ENCODE data around the gene RNF32. TPM values are rescaled to one million over a fixed set of nuclear protein-coding genes. Genes with fewer than 3 reads are reported as not detected.

The RNF32 gene
- total and polyA plus RNA-seq, 7 donors, result 0.36 to 3.7 (median 1.5) TPM

DNA sequence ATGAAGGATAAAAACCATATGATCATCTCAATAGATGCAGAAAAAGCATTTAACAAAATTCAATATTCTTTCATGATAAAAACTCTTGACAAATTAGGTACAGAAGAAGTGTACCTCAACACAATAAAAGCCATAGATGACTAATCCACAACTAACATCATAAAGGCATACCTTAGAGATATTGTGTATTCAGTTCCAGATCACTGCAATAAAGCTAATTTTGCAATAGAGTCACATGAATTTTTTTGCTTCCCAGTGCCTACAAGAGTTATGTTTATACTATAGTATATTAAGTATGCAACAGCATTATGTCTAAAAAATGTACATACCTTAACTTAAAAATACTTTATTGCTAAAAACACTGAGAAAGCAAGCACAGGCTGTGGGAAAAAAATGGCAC lies 18.9 kb upstream of the RNF32 start:
- intact Hi-C loops (cut with DNase I), result no loop called here
- TF ChIP-seq CTCF (IDR thresholded peaks at IDR 0.05) (no peak), POLR2A (IDR thresholded peaks at IDR 0.05) (no peak), EP300 (IDR thresholded peaks at IDR 0.05) (no peak), POLR2AphosphoS5 (IDR thresholded peaks at IDR 0.05) (no peak)
- Histone ChIP-seq H3K4me3 (no peak overlapping the region), H3K36me3 (no peaks in the 10 kb centered on the region), H3K4me1 (peaks cover 0 to 3% (median 2%) of the 10 kb centered on the region in 4 donors), H3K27ac (no peak overlapping the region), H3K9me3 (peaks cover 0 to 4% (median 0%) of the 10 kb centered on the region in 4 donors), H3K27me3 (peaks cover 0 to 37% (median 17%) of the 10 kb centered on the region in 3 donors)
- DNase-seq, result no peak

- intact Hi-C loops (cut with DNase I), result no loop called here
- Histone ChIP-seq H3K27me3 (no peaks in the 10 kb centered on the region), H3K27ac (no peak overlapping the region), H3K36me3 (no peaks in the 10 kb centered on the region), H3K4me1 (no peaks in the 10 kb centered on the region), H3K4me3 (no peak overlapping the region), H3K9me3 (peaks cover 0 to 8% (median 6%) of the 10 kb centered on the region in 4 donors)
- TF ChIP-seq POLR2A (IDR thresholded peaks at IDR 0.05) (no peak), EP300 (IDR thresholded peaks at IDR 0.05) (no peak), POLR2AphosphoS5 (IDR thresholded peaks at IDR 0.05) (no peak), CTCF (IDR thresholded peaks at IDR 0.05) (no peak)
- DNase-seq, result no peak
- 20 to 82% methylated on average over 2 of the region's 2 CpGs for WGBS, 2 donors
These were observed 15.0 kb upstream of the RNF32 start for GRCh38 chr7:156625580-156625979.

DNA sequence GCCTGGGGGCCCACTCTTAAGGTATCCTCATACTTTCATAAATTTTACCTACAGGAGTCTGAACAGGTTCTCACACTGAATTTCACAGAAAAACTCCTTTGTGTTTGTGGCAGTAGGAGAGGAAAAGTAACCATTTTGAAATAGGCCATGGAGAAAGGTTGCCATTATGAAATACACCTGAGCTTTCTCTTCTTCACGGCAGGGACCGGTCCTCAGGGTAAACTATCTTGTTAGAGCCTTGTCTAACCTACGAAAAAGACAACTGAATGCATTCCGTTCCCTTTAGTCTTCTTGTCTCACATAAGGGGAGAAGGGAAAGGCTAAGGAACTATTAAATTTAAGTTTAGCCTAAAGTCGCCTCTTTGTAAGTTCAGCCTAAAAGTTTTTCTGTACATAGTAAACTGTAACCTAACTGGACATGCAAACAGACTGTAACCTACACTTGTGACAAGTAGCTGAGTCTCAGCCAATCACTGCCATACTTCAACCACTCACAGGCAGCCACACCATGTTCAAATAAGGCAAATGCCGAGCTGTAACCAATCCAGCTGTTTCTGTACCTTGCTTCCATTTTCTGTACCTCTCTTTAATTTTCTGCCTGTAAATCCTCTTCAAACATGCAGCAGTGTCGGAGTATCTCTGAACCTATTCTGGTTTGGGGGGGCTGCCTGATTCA lies 14.2 kb upstream of the RNF32 start:
- Histone ChIP-seq H3K36me3 (no peaks in the 10 kb centered on the region), H3K27ac (no peak overlapping the region), H3K27me3 (no peaks in the 10 kb centered on the region), H3K4me3 (no peak overlapping the region), H3K9me3 (peaks cover 0 to 8% (median 6%) of the 10 kb centered on the region in 4 donors), H3K4me1 (no peaks in the 10 kb centered on the region)
- TF ChIP-seq CTCF (IDR thresholded peaks at IDR 0.05) (no peak), EP300 (IDR thresholded peaks at IDR 0.05) (no peak)
- WGBS, 2 donors, result 86 to 87% methylated on average over 7 of the region's 7 CpGs
- intact Hi-C loops (cut with DNase I), result no loop called here
- DNase-seq, result no peak

GRCh38 chr7:156628562-156628961 lies 12.0 kb upstream of the RNF32 start:
- Histone ChIP-seq H3K4me3 (no peak overlapping the region), H3K9me3 (peaks cover 0 to 7% (median 5%) of the 10 kb centered on the region in 4 donors), H3K27ac (no peak overlapping the region), H3K36me3 (no peaks in the 10 kb centered on the region), H3K27me3 (no peaks in the 10 kb centered on the region), H3K4me1 (no peaks in the 10 kb centered on the region)
- intact Hi-C loops (cut with DNase I), result no loop called here
- TF ChIP-seq POLR2AphosphoS5 (IDR thresholded peaks at IDR 0.05) (no peak), CTCF (IDR thresholded peaks at IDR 0.05) (no peak), EP300 (IDR thresholded peaks at IDR 0.05) (no peak), POLR2A (IDR thresholded peaks at IDR 0.05) (no peak)
- no peak for DNase-seq

DNA sequence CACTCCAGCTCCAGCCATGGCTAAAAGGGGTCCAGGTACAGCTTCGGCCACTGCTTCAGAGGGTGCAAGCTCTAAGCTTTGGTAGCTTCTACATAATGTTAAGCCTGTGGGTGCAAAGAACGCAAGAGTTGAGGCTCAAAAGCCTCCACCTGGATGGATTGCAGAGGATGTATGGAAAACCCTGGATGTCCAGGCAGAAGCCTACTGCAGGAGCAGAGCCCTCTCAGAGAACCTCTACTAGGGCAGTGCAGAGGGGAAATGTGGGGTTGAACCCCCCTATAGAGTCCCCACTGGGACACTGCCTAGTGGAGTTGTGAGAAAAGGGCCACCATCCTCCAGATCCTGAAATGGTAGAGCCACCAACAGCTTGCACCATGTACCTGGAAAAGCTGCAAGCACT lies 10.7 kb upstream of the RNF32 start:
- Histone ChIP-seq H3K27ac (no peak overlapping the region), H3K4me3 (no peak overlapping the region), H3K4me1 (no peaks in the 10 kb centered on the region), H3K9me3 (peaks cover 0 to 7% (median 5%) of the 10 kb centered on the region in 4 donors), H3K27me3 (no peaks in the 10 kb centered on the region), H3K36me3 (no peaks in the 10 kb centered on the region)
- intact Hi-C loops (cut with DNase I), result no loop called here
- no peak for DNase-seq
- no peak for TF ChIP-seq CTCF (IDR thresholded peaks at IDR 0.05)
- TF ChIP-seq POLR2AphosphoS5 (IDR thresholded peaks at IDR 0.05), result no peak
- TF ChIP-seq EP300 (IDR thresholded peaks at IDR 0.05), result no peak
- no peak for TF ChIP-seq POLR2A (IDR thresholded peaks at IDR 0.05)
- 93 to 95% methylated on average over 2 of the region's 2 CpGs for WGBS, 2 donors
